HCT116 (cell line): Measurements from ENCODE around the gene LAMP1. TPM values are rescaled to one million over a fixed set of nuclear protein-coding genes. Genes with fewer than 3 reads are reported as not detected.

Experiments used
- ATAC-seq: fragments of 200-7000 bp; cut with Tn5 transposase; 2 replicates; pipeline ENCODE4 v1.9.1; 2020; ENCODE audit warnings: mild to moderate bottlenecking, moderate library complexity
- BruUV-seq: library from RNA; stranded (reverse); fragments of 400-500 nt; replicated peaks from 2 replicates; lab custom pipeline; 2021; lab: Mats Ljungman, UMichigan
- CTCF ChIA-PET: fragments of 300-600 bp; sonication (Branson Sonifier 250); formaldehyde crosslinking; loops from one replicate; lab custom pipeline; 2021; ENCODE audit warnings: antibody characterized with exemption; lab: Charles Lee
- POLR2A ChIA-PET: fragments of 300-600, 350-600 bp; sonication (Branson Sonifier 250); formaldehyde crosslinking; loops from one replicate; lab custom pipeline; 2021; ENCODE audit warnings: antibody characterized with exemption; lab: Charles Lee
- RAD21 ChIA-PET, 2 experiments: fragments of 300-600 bp; sonication (Branson Sonifier 250); formaldehyde crosslinking; loops; one replicate each; lab custom pipeline; 2023; ENCODE audit warnings: low total read pairs in 2 of 2; ENCODE audit not compliant: uncharacterized antibody in 2 of 2, unreplicated experiment in 2 of 2, low non-redundant PET in 1 of 2; lab: Charles Lee
- DNase-seq: peaks from one replicate; pipeline ENCODE4 v3.0.0-alpha.2; 2010; ENCODE audit warnings: low read depth, low spot score
- H2AFZ ChIP-seq: fragments of 200-600 bp; shearing (Covaris generic), sonication (generic); 2 replicates; pipeline ENCODE4 v1.6.1; 2017; ENCODE audit warnings: low read depth, mixed run types, mixed read lengths, antibody characterized with exemption, low read length; ENCODE audit not compliant: poor library complexity, severe bottlenecking
- H3K27ac ChIP-seq: 2 replicates; pipeline ENCODE4 v1.5.1; 2012; ENCODE audit warnings: low read depth, low read length
- H3K27me3 ChIP-seq: fragments of 200-600 bp; sonication (generic); 2 replicates; pipeline ENCODE4 v1.6.1; 2016; ENCODE audit warnings: mixed run types, low read length, mixed read lengths; ENCODE audit not compliant: insufficient read depth
- H3K36me3 ChIP-seq, 2 experiments: fragments of 200-500 bp in 1 of 2; fragments of 200-600 bp in 1 of 2; sonication (Bioruptor generic) in 1 of 2; sonication (generic) in 1 of 2; 2 replicates each; pipeline versions ENCODE4 v1.5.1 to v1.6.1; 2014 to 2016; ENCODE audit warnings: low read length in 2 of 2, inconsistent platforms in 1 of 2, mixed read lengths in 1 of 2, mixed run types in 1 of 2; ENCODE audit not compliant: insufficient read depth in 2 of 2, control insufficient read depth in 1 of 2
- H3K4me1 ChIP-seq, 2 experiments: fragments of 200-600 bp in 1 of 2; sonication (generic) in 1 of 2; 2 replicates each; pipeline versions ENCODE4 v1.5.1 to v1.6.1; 2012 to 2017; ENCODE audit warnings: low read length in 2 of 2, inconsistent platforms in 1 of 2, mild to moderate bottlenecking in 1 of 2, mixed read lengths in 1 of 2, mixed run types in 1 of 2, moderate library complexity in 1 of 2; ENCODE audit not compliant: insufficient read depth in 2 of 2, control insufficient read depth in 1 of 2
- H3K4me2 ChIP-seq: fragments of 200-600 bp; sonication (generic); 2 replicates; pipeline ENCODE4 v1.6.1; 2017; ENCODE audit warnings: mixed run types, low read length, mixed read lengths
- H3K4me3 ChIP-seq, 2 experiments: fragments of 200-600 bp in 1 of 2; sonication (generic) in 1 of 2; replicated peaks in 1 of 2; 2 replicates each; pipeline ENCODE4 v1.5.1; 2011 to 2016; ENCODE audit warnings: low read length in 2 of 2, control low read depth in 1 of 2, low read depth in 1 of 2, mild to moderate bottlenecking in 1 of 2, mixed read lengths in 1 of 2, mixed run types in 1 of 2
- H3K79me2 ChIP-seq: fragments of 200-600 bp; sonication (generic); 2 replicates; pipeline ENCODE4 v1.6.1; 2017; ENCODE audit warnings: mild to moderate bottlenecking, mixed run types, low read length, moderate library complexity, mixed read lengths; ENCODE audit not compliant: insufficient read depth
- H3K9ac ChIP-seq: fragments of 200-600 bp; sonication (generic); 2 replicates; pipeline ENCODE4 v1.6.1; 2016; ENCODE audit warnings: low read length, mixed read lengths
- H3K9me2 ChIP-seq: fragments of 200-600 bp; sonication (generic), shearing (Covaris generic); 2 replicates; pipeline ENCODE4 v1.6.1; 2017; ENCODE audit warnings: mixed run types, mild to moderate bottlenecking, moderate library complexity; ENCODE audit not compliant: insufficient read depth
- H3K9me3 ChIP-seq, 2 experiments: fragments of 200-500 bp in 1 of 2; fragments of 200-600 bp in 1 of 2; sonication (Bioruptor generic) in 1 of 2; sonication (generic) in 1 of 2; 2 replicates each; pipeline ENCODE4 v1.6.1; 2014 to 2017; ENCODE audit warnings: low read length in 2 of 2, mixed read lengths in 2 of 2, inconsistent platforms in 1 of 2, low read depth in 1 of 2, mild to moderate bottlenecking in 1 of 2, mixed run types in 1 of 2, moderate library complexity in 1 of 2; ENCODE audit not compliant: control insufficient read depth in 1 of 2, insufficient read depth in 1 of 2
- H4K20me1 ChIP-seq: fragments of 200-600 bp; sonication (generic), shearing (Covaris generic); 2 replicates; pipeline ENCODE4 v1.6.1; 2017; ENCODE audit warnings: mixed run types, mild to moderate bottlenecking, moderate library complexity; ENCODE audit not compliant: insufficient read depth
- EGR1 ChIP-seq: IDR thresholded peaks from 2 replicates; pipeline ENCODE4 v1.6.1; 2012; ENCODE audit warnings: low read depth
- ELF1 ChIP-seq: IDR thresholded peaks from 2 replicates; pipeline ENCODE4 v1.6.1; 2012; ENCODE audit warnings: low read depth, borderline replicate concordance
- EZH2phosphoT487 ChIP-seq: fragments of 200-600 bp; IDR thresholded peaks from 2 replicates; pipeline ENCODE4 v1.6.1; 2018; ENCODE audit warnings: antibody characterized with exemption, borderline replicate concordance
- FOSL1 ChIP-seq: IDR thresholded peaks from 2 replicates; pipeline ENCODE4 v1.6.1; 2012; ENCODE audit warnings: low read depth
- RAD21 ChIP-seq: IDR thresholded peaks from 2 replicates; pipeline ENCODE4 v1.6.1; 2012; ENCODE audit warnings: low read depth, mild to moderate bottlenecking
- SIN3A ChIP-seq: IDR thresholded peaks from 2 replicates; pipeline ENCODE4 v1.6.1; 2012; ENCODE audit warnings: low read depth
- SRF ChIP-seq: IDR thresholded peaks from 2 replicates; pipeline ENCODE4 v1.6.1; 2012; ENCODE audit warnings: low read depth
- TCF7L2 ChIP-seq: IDR thresholded peaks from 2 replicates; pipeline ENCODE4 v1.7.0; 2011; ENCODE audit warnings: borderline replicate concordance, inconsistent platforms; ENCODE audit not compliant: insufficient read depth, insufficient read length; ENCODE audit errors: extremely low read depth
- ZBTB33 ChIP-seq: IDR thresholded peaks from 2 replicates; pipeline ENCODE4 v1.6.1; 2011; ENCODE audit warnings: mild to moderate bottlenecking, low read length, moderate library complexity; ENCODE audit not compliant: insufficient replicate concordance; ENCODE audit errors: extremely low read depth
- ZNF274 ChIP-seq: fragments of 200-500 bp; sonication (Bioruptor generic); IDR thresholded peaks from 2 replicates; pipeline ENCODE4 v1.6.1; 2014; ENCODE audit warnings: mild to moderate bottlenecking, low read depth, low read length, inconsistent platforms
- intact Hi-C: fragments of 100-400 bp; cut with micrococcal nuclease; formaldehyde crosslinking; loops from 2 replicates; pipeline ENCODE4 v1.10.0; 2022
- total RNA-seq: library from RNA; stranded (reverse); gene quantifications from one replicate; pipeline ENCODE4 v1.2.1, GENCODE V29; 2021; ENCODE audit not compliant: unreplicated experiment
- TF ChIP-seq, protein P1 (sequence below): IDR thresholded peaks from 2 replicates; pipeline ENCODE4 v1.6.1; 2012; ENCODE audit warnings: low read depth

The LAMP1 gene
- total RNA-seq, 1 experiment from 2014 or later, result 158 TPM

DNA sequence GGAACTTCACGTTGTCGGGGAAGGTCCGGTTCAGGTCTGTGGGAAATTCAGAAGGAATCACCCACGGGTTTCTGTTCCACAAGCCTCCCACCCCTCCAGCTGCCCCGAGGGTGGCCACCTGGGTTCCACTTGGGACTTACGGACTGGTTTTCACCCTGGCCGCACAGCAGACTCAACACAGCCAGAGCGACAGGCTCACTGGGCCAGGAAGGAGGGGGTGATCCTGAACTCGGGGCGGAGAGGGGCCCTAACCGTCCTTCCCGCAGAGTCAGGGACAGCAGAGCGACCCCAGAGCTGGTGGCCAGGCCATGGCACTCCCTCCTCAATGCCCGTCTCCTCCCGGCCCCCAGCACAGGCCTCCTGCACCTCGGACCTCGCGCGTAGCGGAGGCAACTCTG is 53.9 kb downstream of the LAMP1 start:
- CTCF ChIA-PET, result no interaction called here
- intact Hi-C loops, result no loop called here
- POLR2A ChIA-PET, result no interaction called here

More for the DNA sequence above, 53.9 kb downstream of the LAMP1 start:
- H3K79me2 ChIP-seq, result no peaks in the 10 kb centered on the region
- no TSS peak for BruUV-seq
- no peak overlapping the region for H3K9ac ChIP-seq
- no peaks in the 10 kb centered on the region for H4K20me1 ChIP-seq
- H3K4me2 ChIP-seq, result no peak overlapping the region
- RAD21 ChIA-PET, result no interaction called here
- no peak overlapping the region for H2AFZ ChIP-seq
- ATAC-seq, result no peak
- no peaks in the 10 kb centered on the region; a peak in 1 of 4 replicates for H3K9me3 ChIP-seq
- H3K27ac ChIP-seq, result no peak overlapping the region
- H3K4me3 ChIP-seq, result no peak overlapping the region
- no peaks in the 10 kb centered on the region for H3K27me3 ChIP-seq
- no peak for TF ChIP-seq SRF
- TF ChIP-seq EZH2phosphoT487, result no peak
- TF ChIP-seq, protein P1, sequence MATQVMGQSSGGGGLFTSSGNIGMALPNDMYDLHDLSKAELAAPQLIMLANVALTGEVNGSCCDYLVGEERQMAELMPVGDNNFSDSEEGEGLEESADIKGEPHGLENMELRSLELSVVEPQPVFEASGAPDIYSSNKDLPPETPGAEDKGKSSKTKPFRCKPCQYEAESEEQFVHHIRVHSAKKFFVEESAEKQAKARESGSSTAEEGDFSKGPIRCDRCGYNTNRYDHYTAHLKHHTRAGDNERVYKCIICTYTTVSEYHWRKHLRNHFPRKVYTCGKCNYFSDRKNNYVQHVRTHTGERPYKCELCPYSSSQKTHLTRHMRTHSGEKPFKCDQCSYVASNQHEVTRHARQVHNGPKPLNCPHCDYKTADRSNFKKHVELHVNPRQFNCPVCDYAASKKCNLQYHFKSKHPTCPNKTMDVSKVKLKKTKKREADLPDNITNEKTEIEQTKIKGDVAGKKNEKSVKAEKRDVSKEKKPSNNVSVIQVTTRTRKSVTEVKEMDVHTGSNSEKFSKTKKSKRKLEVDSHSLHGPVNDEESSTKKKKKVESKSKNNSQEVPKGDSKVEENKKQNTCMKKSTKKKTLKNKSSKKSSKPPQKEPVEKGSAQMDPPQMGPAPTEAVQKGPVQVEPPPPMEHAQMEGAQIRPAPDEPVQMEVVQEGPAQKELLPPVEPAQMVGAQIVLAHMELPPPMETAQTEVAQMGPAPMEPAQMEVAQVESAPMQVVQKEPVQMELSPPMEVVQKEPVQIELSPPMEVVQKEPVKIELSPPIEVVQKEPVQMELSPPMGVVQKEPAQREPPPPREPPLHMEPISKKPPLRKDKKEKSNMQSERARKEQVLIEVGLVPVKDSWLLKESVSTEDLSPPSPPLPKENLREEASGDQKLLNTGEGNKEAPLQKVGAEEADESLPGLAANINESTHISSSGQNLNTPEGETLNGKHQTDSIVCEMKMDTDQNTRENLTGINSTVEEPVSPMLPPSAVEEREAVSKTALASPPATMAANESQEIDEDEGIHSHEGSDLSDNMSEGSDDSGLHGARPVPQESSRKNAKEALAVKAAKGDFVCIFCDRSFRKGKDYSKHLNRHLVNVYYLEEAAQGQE, result no peak
- TF ChIP-seq ZNF274, result no peak
- TF ChIP-seq RAD21, result no peak
- no peak for TF ChIP-seq SIN3A
- TF ChIP-seq EGR1, result no peak
- TF ChIP-seq ELF1, result no peak
- no peak for TF ChIP-seq TCF7L2
- no peak for TF ChIP-seq ZBTB33
- TF ChIP-seq FOSL1, result no peak
- TF ChIP-seq, all 23 proteins: peak for 0
- DNase-seq, result no peak
- H3K9me2 ChIP-seq, result no peaks in the 10 kb centered on the region
- H3K36me3 ChIP-seq, result peaks cover 7 to 9% of the 10 kb centered on the region in 2 experiments; a peak in 3 of 4 replicates
- no peaks in the 10 kb centered on the region for H3K4me1 ChIP-seq
